A549 (cell line): ENCODE data around the gene EIF6. TPM values are rescaled to one million over a fixed set of nuclear protein-coding genes. Genes with fewer than 3 reads are reported as not detected.

Source experiments
- ATAC-seq, 2 experiments: fragments of 200-7000 bp in 1 of 2; fragments of >200 bp in 1 of 2; cut with Nextera tagmentation in 1 of 2; cut with Tn5 transposase in 1 of 2; 3 replicates each; pipeline versions ENCODE4 v1.8.0 to v1.9.1; 2018 to 2020; ENCODE audit warnings: mild to moderate bottlenecking in 1 of 2, moderate library complexity in 1 of 2
- CTCF ChIA-PET: fragments of 300-600 bp; sonication (Branson Sonifier 250); formaldehyde crosslinking; extraction: SDS; loops from one replicate; lab custom pipeline; 2021; ENCODE audit warnings: antibody characterized with exemption, inconsistent platforms; lab: Yijun Ruan, JAX
- POLR2A ChIA-PET: fragments of 350-600 bp; formaldehyde crosslinking; extraction: SDS; loops from one replicate; lab custom pipeline; 2021; ENCODE audit warnings: antibody characterized with exemption, inconsistent platforms; lab: Yijun Ruan, JAX
- DNase-seq, 2 experiments: peaks; one replicate each; pipeline versions ENCODE4 v3.0.0 to v3.0.0-alpha.2; 2011 to 2016; ENCODE audit warnings: low read depth in 1 of 2, low spot score in 1 of 2
- FAIRE-seq: peaks from 2 replicates; lab custom pipeline; 2011; peaks lifted over from hg19 to GRCh38; lab: Jason Lieb, UNC
- H3K27ac ChIP-seq, 2 experiments: fragments of >200 bp; sonication (Bioruptor Twin); formaldehyde crosslinking; 3 replicates each; pipeline ENCODE4 v1.5.1; 2016 to 2017
- H3K4me1 ChIP-seq: fragments of >200 bp; sonication (Bioruptor Twin); formaldehyde crosslinking; 3 replicates; pipeline ENCODE4 v1.6.1; 2016
- H3K4me2 ChIP-seq: fragments of >200 bp; sonication (Bioruptor Twin); formaldehyde crosslinking; 3 replicates; pipeline ENCODE4 v1.6.1; 2016
- H3K4me3 ChIP-seq: fragments of >200 bp; sonication (Bioruptor Twin); formaldehyde crosslinking; 3 replicates; pipeline ENCODE4 v1.5.1; 2016
- H3K9me3 ChIP-seq: fragments of >200 bp; sonication (Bioruptor Twin); formaldehyde crosslinking; 3 replicates; pipeline ENCODE4 v1.6.1; 2016
- BHLHE40 ChIP-seq: IDR thresholded peaks from 2 replicates; pipeline ENCODE4 v1.6.1; 2012; ENCODE audit warnings: low read depth, low read length, inconsistent platforms
- CBX2 ChIP-seq: fragments of 200-600 bp; sonication (generic); IDR thresholded peaks from 2 replicates; pipeline ENCODE4 v1.6.1; 2016; ENCODE audit warnings: low read depth, mild to moderate bottlenecking, borderline replicate concordance
- CHD4 ChIP-seq: fragments of 200-600 bp; sonication (generic); IDR thresholded peaks from 2 replicates; pipeline ENCODE4 v1.6.1; 2016; ENCODE audit warnings: antibody characterized with exemption, mild to moderate bottlenecking, borderline replicate concordance
- EP300 ChIP-seq, 2 experiments: fragments of >200 bp; sonication (Bioruptor Twin); formaldehyde crosslinking; IDR thresholded peaks; 2 replicates in 1 of 2; 3 replicates in 1 of 2; pipeline ENCODE4 v1.6.1; 2016 to 2017
- ESRRA ChIP-seq: fragments of 150-350 bp; IDR thresholded peaks from 2 replicates; pipeline ENCODE4 v1.6.1; 2014; ENCODE audit warnings: mild to moderate bottlenecking, low read length, borderline replicate concordance
- JUN ChIP-seq, 2 experiments: fragments of >200 bp; sonication (Bioruptor Twin); formaldehyde crosslinking; IDR thresholded peaks; 2 replicates in 1 of 2; 3 replicates in 1 of 2; pipeline ENCODE4 v1.6.1; 2016 to 2017
- KDM5A ChIP-seq: fragments of 200-600 bp; sonication (generic); IDR thresholded peaks from 2 replicates; pipeline ENCODE4 v1.6.1; 2016; ENCODE audit warnings: antibody characterized with exemption, mild to moderate bottlenecking
- MAFK ChIP-seq: fragments of 450-650 bp; IDR thresholded peaks from 2 replicates; pipeline ENCODE4 v1.6.1; 2014; ENCODE audit not compliant: partially characterized antibody
- NFE2L2 ChIP-seq: fragments of 150-350 bp; conservative IDR thresholded peaks from 2 replicates; pipeline ENCODE4 v1.6.1; 2014; ENCODE audit warnings: low read length
- NR3C1 ChIP-seq: fragments of >200 bp; sonication (Bioruptor Twin); formaldehyde crosslinking; IDR thresholded peaks from 3 replicates; pipeline ENCODE4 v1.6.1; 2017
- POLR2AphosphoS2 ChIP-seq: conservative IDR thresholded peaks from 2 replicates; pipeline ENCODE4 v1.6.1; 2012; ENCODE audit warnings: low read length, improper control_type of control experiment, inconsistent platforms
- RAD21 ChIP-seq, 2 experiments: fragments of >200 bp in 1 of 2; sonication (Bioruptor Twin) in 1 of 2; formaldehyde crosslinking in 1 of 2; IDR thresholded peaks in 1 of 2; conservative IDR thresholded peaks in 1 of 2; 2 replicates in 1 of 2; 3 replicates in 1 of 2; pipeline ENCODE4 v1.6.1; 2012 to 2018; ENCODE audit warnings: inconsistent platforms in 1 of 2
- RCOR1 ChIP-seq: fragments of 150-350 bp; IDR thresholded peaks from 2 replicates; pipeline ENCODE4 v1.6.1; 2014; ENCODE audit warnings: antibody characterized with exemption, low read length, low read depth
- SREBF2 ChIP-seq: fragments of 450-650 bp; IDR thresholded peaks from 2 replicates; pipeline ENCODE4 v1.6.1; 2014; ENCODE audit warnings: mild to moderate bottlenecking, moderate library complexity
- TP53 ChIP-seq: fragments of 250-450 bp; sonication (Bioruptor Pico); IDR thresholded peaks from 2 replicates; pipeline ENCODE4 v1.5.0; 2021; ENCODE audit warnings: mild to moderate bottlenecking, moderate library complexity
- ZSCAN20 ChIP-seq: fragments of 250-450 bp; sonication (Bioruptor Pico); IDR thresholded peaks from 2 replicates; pipeline ENCODE4 v1.8.0; 2022; ENCODE audit warnings: mild to moderate bottlenecking, moderate library complexity
- WGBS: methylation state at CpG from one replicate; pipeline ENCODE4 v1.1.6; 2017; ENCODE audit errors: missing lambda C conversion rate; 5-methylcytosine and 5-hydroxymethylcytosine counted together
- polyA plus RNA-seq, 4 experiments: library from polyadenylated mRNA; depleted of rRNA in 3 of 4; stranded (reverse); fragments of >200 nt; fragmentation: RNase III in 1 of 4; extraction: RNeasy Plus Mini Kit Qiagen cat#74134 plus additional on column Dnase treatment in 1 of 4; gene quantifications; 2 replicates in 3 of 4; 3 replicates in 1 of 4; pipeline ENCODE4 v1.2.3, GENCODE V29; 2011 to 2017
- TF ChIP-seq, protein P1 (sequence below): fragments of 250-450 bp; sonication (Bioruptor Pico); IDR thresholded peaks from 2 replicates; pipeline ENCODE4 v1.5.0; 2021; ENCODE audit warnings: mild to moderate bottlenecking, moderate library complexity, borderline replicate concordance
- TF ChIP-seq, protein P2 (sequence below): fragments of >200 bp; sonication (Bioruptor Twin); formaldehyde crosslinking; IDR thresholded peaks from 3 replicates; pipeline ENCODE4 v1.5.1; 2016
- TF ChIP-seq, protein P3 (sequence below): fragments of 150-350 bp; IDR thresholded peaks from 2 replicates; pipeline ENCODE4 v1.6.1; 2014; ENCODE audit warnings: low read depth, mild to moderate bottlenecking, low read length
- TF ChIP-seq, protein P4 (sequence below): fragments of 250-450 bp; sonication (Bioruptor Pico); IDR thresholded peaks from 2 replicates; pipeline ENCODE4 v1.5.0; 2020; ENCODE audit warnings: low read depth, mild to moderate bottlenecking, moderate library complexity
- TF ChIP-seq, protein P5 (sequence below): IDR thresholded peaks from 2 replicates; pipeline ENCODE4 v1.6.1; 2012

EIF6 gene
- polyA plus RNA-seq, 2 of the 4 experiments (the other 2 are of a cell fraction), result 184 to 294 TPM

DNA sequence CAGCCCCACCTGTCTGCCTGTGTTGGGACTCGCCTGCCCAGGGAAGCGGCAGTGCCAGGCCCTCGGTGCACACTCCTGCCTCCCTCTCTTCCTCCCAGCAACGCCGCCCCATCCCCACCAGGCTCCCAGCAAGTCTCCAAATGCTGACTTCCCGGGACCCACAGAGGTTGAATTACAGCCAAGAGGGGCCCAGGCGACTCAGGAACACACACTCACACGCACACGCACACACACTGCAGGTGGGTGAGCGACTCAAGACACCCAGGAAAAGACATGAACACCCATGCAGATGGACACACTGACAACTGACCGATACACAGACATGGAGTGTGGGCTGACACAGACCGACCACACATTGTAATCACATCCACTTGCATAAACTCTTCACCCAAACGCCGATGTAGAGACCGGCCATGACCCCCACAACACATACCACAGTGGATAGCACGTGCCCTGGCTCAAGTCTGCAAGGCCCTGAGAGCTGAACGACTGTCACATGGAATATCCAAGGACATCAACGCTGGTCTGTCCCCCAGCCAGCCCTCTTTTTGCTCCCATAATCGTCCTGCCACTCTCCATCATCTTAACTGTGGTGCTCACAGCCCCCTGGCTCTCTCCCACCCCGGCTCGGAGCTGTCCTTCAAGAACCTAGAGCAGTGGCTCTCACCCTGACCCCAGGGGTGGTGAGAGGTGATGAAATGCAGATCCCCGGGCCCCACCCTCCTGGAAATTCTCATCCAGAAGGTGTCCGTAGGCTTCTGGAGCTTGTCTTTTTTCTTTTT is 8.1 kb upstream of the EIF6 start:
- FAIRE-seq (no peak), DNase-seq (no peak), ATAC-seq (no peak)
- Histone ChIP-seq H3K27ac (no peak overlapping the region), H3K4me2 (no peak overlapping the region), H3K9me3 (no peaks in the 10 kb centered on the region), H3K4me3 (no peak overlapping the region), H3K4me1 (peaks cover 4% of the 10 kb centered on the region; the same call in 1 of the 3 replicates)
- ChIA-PET CTCF (interaction anchor here (0.5 to 10.6 kb wide), 3 partner anchors 13 to 35 kb away, joined by 3 to 138 read pairs (median 3); no protein-coding TSS in a partner anchor), POLR2A (no interaction called here)
- 65% methylated on average over 23 of the region's 23 CpGs for WGBS
- TF ChIP-seq POLR2AphosphoS2, result no peak
- no peak for TF ChIP-seq EP300 (IDR thresholded peaks at IDR 0.05)
- no peak for TF ChIP-seq NFE2L2
- TF ChIP-seq, protein P1, sequence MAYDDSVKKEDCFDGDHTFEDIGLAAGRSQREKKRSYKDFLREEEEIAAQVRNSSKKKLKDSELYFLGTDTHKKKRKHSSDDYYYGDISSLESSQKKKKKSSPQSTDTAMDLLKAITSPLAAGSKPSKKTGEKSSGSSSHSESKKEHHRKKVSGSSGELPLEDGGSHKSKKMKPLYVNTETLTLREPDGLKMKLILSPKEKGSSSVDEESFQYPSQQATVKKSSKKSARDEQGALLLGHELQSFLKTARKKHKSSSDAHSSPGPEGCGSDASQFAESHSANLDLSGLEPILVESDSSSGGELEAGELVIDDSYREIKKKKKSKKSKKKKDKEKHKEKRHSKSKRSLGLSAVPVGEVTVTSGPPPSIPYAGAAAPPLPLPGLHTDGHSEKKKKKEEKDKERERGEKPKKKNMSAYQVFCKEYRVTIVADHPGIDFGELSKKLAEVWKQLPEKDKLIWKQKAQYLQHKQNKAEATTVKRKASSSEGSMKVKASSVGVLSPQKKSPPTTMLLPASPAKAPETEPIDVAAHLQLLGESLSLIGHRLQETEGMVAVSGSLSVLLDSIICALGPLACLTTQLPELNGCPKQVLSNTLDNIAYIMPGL (CRISPR knock-in tag), result no peak
- TF ChIP-seq, protein P2, sequence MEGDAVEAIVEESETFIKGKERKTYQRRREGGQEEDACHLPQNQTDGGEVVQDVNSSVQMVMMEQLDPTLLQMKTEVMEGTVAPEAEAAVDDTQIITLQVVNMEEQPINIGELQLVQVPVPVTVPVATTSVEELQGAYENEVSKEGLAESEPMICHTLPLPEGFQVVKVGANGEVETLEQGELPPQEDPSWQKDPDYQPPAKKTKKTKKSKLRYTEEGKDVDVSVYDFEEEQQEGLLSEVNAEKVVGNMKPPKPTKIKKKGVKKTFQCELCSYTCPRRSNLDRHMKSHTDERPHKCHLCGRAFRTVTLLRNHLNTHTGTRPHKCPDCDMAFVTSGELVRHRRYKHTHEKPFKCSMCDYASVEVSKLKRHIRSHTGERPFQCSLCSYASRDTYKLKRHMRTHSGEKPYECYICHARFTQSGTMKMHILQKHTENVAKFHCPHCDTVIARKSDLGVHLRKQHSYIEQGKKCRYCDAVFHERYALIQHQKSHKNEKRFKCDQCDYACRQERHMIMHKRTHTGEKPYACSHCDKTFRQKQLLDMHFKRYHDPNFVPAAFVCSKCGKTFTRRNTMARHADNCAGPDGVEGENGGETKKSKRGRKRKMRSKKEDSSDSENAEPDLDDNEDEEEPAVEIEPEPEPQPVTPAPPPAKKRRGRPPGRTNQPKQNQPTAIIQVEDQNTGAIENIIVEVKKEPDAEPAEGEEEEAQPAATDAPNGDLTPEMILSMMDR, result no peak
- TF ChIP-seq ZSCAN20, result no peak
- TF ChIP-seq NR3C1, result no peak

DNA sequence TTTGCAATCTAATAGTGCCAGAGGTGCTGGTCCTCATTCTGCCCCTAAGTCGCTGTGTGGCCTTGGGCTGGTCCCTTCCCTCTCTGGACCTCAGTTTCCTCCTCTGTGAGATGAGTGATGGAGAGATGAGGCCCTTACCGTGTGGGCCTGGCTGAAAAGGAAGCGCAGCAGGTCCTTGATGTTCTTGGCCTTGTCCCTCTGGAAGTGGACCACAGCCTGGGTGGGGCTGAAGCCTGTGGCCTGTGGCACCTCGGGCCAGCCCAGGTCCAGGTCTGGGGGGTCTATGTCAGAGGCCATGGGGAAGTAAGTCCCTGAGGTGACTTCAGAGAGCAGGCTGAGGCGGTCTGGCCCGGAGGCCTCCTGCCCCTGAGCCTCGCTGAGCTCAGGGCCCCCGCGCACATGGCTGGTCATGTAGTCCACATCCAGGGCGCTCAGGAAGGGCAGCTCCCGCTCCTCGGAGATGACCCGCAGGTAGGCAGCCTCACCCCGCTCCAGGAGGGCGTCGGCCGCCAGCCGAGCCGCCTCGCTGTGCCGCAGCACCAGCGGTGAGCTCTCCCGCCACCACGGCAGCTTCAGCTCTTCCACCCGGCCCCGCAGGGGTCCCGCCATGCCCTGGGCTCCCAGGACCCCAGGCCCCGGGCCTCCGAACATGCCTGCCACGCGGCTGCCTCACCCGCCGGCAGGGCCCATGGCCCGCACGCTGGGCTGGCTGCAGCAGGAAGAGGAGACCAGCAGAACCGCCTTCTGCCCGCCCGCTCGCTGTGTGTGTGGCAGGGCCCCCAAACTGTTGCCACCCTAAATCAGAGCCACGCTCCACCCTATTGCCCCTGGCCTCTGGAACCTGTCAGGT is 7.3 kb upstream of the EIF6 start, which contains the start of gene FAM83C:
TSS of gene FAM83C (minus strand) at position 772 of the 850 bp plus-strand sequence. CDS start at position 651, 121 bp downstream.
- no peaks in the 10 kb centered on the region for H3K4me1 ChIP-seq
- DNase-seq (no peak), FAIRE-seq (no peak), ATAC-seq (no peak)
- ChIA-PET POLR2A (no interaction called here), CTCF (interaction anchor here (0.6 to 10.6 kb wide), 3 partner anchors 14 to 656 kb away, joined by 3 to 138 read pairs (median 3); partner anchors contain the start of gene GDF5)
- H3K9me3 ChIP-seq, result no peaks in the 10 kb centered on the region
- no peak within 1 kb of the TSS for H3K4me3 ChIP-seq
- 90% methylated on average over 27 of the region's 40 CpGs for WGBS
- H3K4me2 ChIP-seq, result no peak within 1 kb of the TSS
- TF ChIP-seq EP300 (IDR thresholded peaks at IDR 0.05) (no peak), TP53 (no peak), SREBF2 (no peak), ESRRA (no peak), CHD4 (no peak), CBX2 (no peak), RAD21 (conservative IDR thresholded peaks at IDR 0.05 in 1 of 2, IDR thresholded peaks at IDR 0.05 in 1 of 2) (no peak), ZSCAN20 (no peak), RCOR1 (no peak), KDM5A (no peak), JUN (IDR thresholded peaks at IDR 0.05) (no peak), MAFK (no peak), BHLHE40 (no peak)
- TF ChIP-seq, protein P3, sequence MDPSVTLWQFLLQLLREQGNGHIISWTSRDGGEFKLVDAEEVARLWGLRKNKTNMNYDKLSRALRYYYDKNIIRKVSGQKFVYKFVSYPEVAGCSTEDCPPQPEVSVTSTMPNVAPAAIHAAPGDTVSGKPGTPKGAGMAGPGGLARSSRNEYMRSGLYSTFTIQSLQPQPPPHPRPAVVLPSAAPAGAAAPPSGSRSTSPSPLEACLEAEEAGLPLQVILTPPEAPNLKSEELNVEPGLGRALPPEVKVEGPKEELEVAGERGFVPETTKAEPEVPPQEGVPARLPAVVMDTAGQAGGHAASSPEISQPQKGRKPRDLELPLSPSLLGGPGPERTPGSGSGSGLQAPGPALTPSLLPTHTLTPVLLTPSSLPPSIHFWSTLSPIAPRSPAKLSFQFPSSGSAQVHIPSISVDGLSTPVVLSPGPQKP, result no peak
- TF ChIP-seq, protein P4, sequence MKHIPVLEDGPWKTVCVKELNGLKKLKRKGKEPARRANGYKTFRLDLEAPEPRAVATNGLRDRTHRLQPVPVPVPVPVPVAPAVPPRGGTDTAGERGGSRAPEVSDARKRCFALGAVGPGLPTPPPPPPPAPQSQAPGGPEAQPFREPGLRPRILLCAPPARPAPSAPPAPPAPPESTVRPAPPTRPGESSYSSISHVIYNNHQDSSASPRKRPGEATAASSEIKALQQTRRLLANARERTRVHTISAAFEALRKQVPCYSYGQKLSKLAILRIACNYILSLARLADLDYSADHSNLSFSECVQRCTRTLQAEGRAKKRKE (CRISPR knock-in tag), result no peak
- TF ChIP-seq, protein P5, sequence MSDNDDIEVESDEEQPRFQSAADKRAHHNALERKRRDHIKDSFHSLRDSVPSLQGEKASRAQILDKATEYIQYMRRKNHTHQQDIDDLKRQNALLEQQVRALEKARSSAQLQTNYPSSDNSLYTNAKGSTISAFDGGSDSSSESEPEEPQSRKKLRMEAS, result no peak
- TF ChIP-seq, all 56 proteins: peak for 0
- H3K27ac ChIP-seq, result 0 out of 6 replicates have a peak within 1 kb of the TSS, but pooled peaks of 1 of the 2 experiments have one; percentile 5
